H1 (cell line): Measurements from ENCODE around the gene ZNF584. TPM values are rescaled to one million over a fixed set of nuclear protein-coding genes. Genes with fewer than 3 reads are reported as not detected.

Source experiments
- SIX5 ChIP-seq: IDR thresholded peaks from 2 replicates; pipeline ENCODE4 v1.6.1; 2011; ENCODE audit warnings: mild to moderate bottlenecking, low read depth, low read length
- polyA plus RNA-seq, 7 experiments: library from polyadenylated mRNA; depleted of rRNA in 3 of 7; stranded (reverse) in 5 of 7; unstranded in 2 of 7; fragments of >200 nt in 5 of 7; fragments of 200-250 nt in 2 of 7; gene quantifications; 1 replicate in 5 of 7; 2 replicates in 1 of 7; 4 replicates in 1 of 7; pipeline versions ENCODE4 v1.2.1 to v1.2.3, GENCODE V29; 2011 to 2013; ENCODE audit warnings: missing spikeins in 2 of 7, mixed read lengths in 2 of 7
- total RNA-seq: library from RNA; stranded (reverse); fragmentation: NEBNext Ultra II Directional; extraction: Animal tissue kit (Norgen Biotek cat#: 25700); gene quantifications from 2 replicates; pipeline ENCODE4 v1.2.1, GENCODE V29; 2021

The ZNF584 gene
- total and polyA plus RNA-seq, 2 of the 8 experiments (the other 6 are each of a cell fraction or from before 2014, with no cell fraction given) = 2.5 to 5.2 TPM

GRCh38 chr19:58451358-58452101 lies 43.1 kb downstream of the ZNF584 start, which contains the start of gene ZNF324B (continued):
- peak; percentile 75 for TF ChIP-seq SIX5
- TF ChIP-seq, all 59 proteins: peak for 21
